GM12878 (cell line): ENCODE data around the gene CARS2. TPM values are rescaled to one million over a fixed set of nuclear protein-coding genes. Genes with fewer than 3 reads are reported as not detected.

Source experiments
- ATAC-seq: fragments of 200-7000 bp; cut with Tn5 transposase; 3 replicates; pipeline ENCODE4 v1.9.1; 2020; ENCODE audit warnings: mild to moderate bottlenecking, moderate library complexity
- BruUV-seq: library from RNA; stranded (reverse); fragments of 400-500 nt; replicated peaks from 2 replicates; lab custom pipeline; 2021; lab: Mats Ljungman, UMichigan
- CTCF ChIA-PET: fragments of 300-600 bp; sonication (Branson Sonifier 250); formaldehyde crosslinking; extraction: SDS; loops from one replicate; lab custom pipeline; 2021; ENCODE audit warnings: inconsistent platforms; lab: Yijun Ruan, JAX
- POLR2A ChIA-PET: fragments of 350-600 bp; formaldehyde crosslinking; extraction: SDS; loops from one replicate; lab custom pipeline; 2021; ENCODE audit warnings: inconsistent platforms; lab: Charles Lee
- RAD21 ChIA-PET: fragments of 300-600 bp; sonication (Branson Sonifier 250); formaldehyde crosslinking; loops from one replicate; lab custom pipeline; 2023; ENCODE audit warnings: antibody characterized with exemption; ENCODE audit not compliant: unreplicated experiment; lab: Charles Lee
- SMC1A ChIA-PET: fragments of 300-600 bp; sonication (Branson Sonifier 250); formaldehyde crosslinking; loops from one replicate; lab custom pipeline; 2023; ENCODE audit not compliant: unreplicated experiment, uncharacterized antibody; lab: Charles Lee
- DNase-seq: peaks from one replicate; pipeline ENCODE4 v3.0.0-alpha.2; 2011; ENCODE audit warnings: low read depth, low spot score
- FAIRE-seq: peaks from 3 replicates; lab custom pipeline; 2011; peaks lifted over from hg19 to GRCh38; lab: Jason Lieb, UNC
- H2AFZ ChIP-seq: 2 replicates; pipeline ENCODE4 v1.6.0; 2011; ENCODE audit warnings: low read depth, low read length, control low read depth; ENCODE audit not compliant: control insufficient read depth
- H3K27ac ChIP-seq: 2 replicates; pipeline ENCODE4 v1.5.1; 2011; ENCODE audit warnings: control low read depth; ENCODE audit not compliant: control insufficient read depth, insufficient read depth
- H3K27me3 ChIP-seq, 2 experiments: replicated peaks in 1 of 2; 2 replicates each; pipeline versions ENCODE4 v1.6.0 to v1.6.1; 2011; ENCODE audit warnings: low read length in 1 of 2; ENCODE audit not compliant: control insufficient read depth in 2 of 2, insufficient read depth in 2 of 2
- H3K36me3 ChIP-seq, 2 experiments: 2 replicates each; pipeline ENCODE4 v1.5.1; 2011; ENCODE audit warnings: low read length in 1 of 2; ENCODE audit not compliant: control insufficient read depth in 2 of 2, insufficient read depth in 2 of 2
- H3K4me1 ChIP-seq: 2 replicates; pipeline ENCODE4 v1.6.1; 2011; ENCODE audit warnings: mild to moderate bottlenecking, low read length, moderate library complexity, mixed read lengths; ENCODE audit not compliant: control insufficient read depth, insufficient read depth
- H3K4me2 ChIP-seq: 2 replicates; pipeline ENCODE4 v1.6.0; 2011; ENCODE audit warnings: control low read depth; ENCODE audit not compliant: control insufficient read depth, insufficient read depth
- H3K4me3 ChIP-seq: fragments of 200-600 bp; sonication (generic); 2 replicates; pipeline ENCODE4 v1.5.1; 2016
- H3K79me2 ChIP-seq: 2 replicates; pipeline ENCODE4 v1.6.0; 2011; ENCODE audit warnings: low read length; ENCODE audit not compliant: control insufficient read depth, insufficient read depth
- H3K9ac ChIP-seq: 2 replicates; pipeline ENCODE4 v1.8.0; 2011; ENCODE audit warnings: low read length, control low read depth, mixed read lengths; ENCODE audit not compliant: control insufficient read depth, insufficient read depth
- H3K9me3 ChIP-seq: replicated peaks from 3 replicates; pipeline ENCODE4 v1.5.1; 2011; ENCODE audit warnings: mild to moderate bottlenecking, low read length; ENCODE audit not compliant: control insufficient read depth, insufficient read depth
- H4K20me1 ChIP-seq: 2 replicates; pipeline ENCODE4 v1.6.0; 2011; ENCODE audit not compliant: control insufficient read depth, insufficient read depth
- ATF2 ChIP-seq: IDR thresholded peaks from 2 replicates; pipeline ENCODE4 v1.6.1; 2012; ENCODE audit warnings: low read length, inconsistent platforms
- CREM ChIP-seq: IDR thresholded peaks from 2 replicates; pipeline ENCODE4 v1.6.1; 2014; ENCODE audit warnings: antibody characterized with exemption, low read depth
- E2F8 ChIP-seq: fragments of 450-650 bp; IDR thresholded peaks from 2 replicates; pipeline ENCODE4 v1.6.1; 2018; ENCODE audit warnings: mild to moderate bottlenecking, low read depth, moderate library complexity; ENCODE audit not compliant: partially characterized antibody
- HCFC1 ChIP-seq: fragments of 150-350 bp; IDR thresholded peaks from 2 replicates; pipeline ENCODE4 v1.6.1; 2014; ENCODE audit warnings: low read length
- MAX ChIP-seq: IDR thresholded peaks from 2 replicates; pipeline ENCODE4 v1.6.1; 2012; ENCODE audit warnings: low read depth, low read length, improper control_type of control experiment
- MYB ChIP-seq: fragments of 150-350 bp; IDR thresholded peaks from 2 replicates; pipeline ENCODE4 v1.6.1; 2014; ENCODE audit warnings: mild to moderate bottlenecking, low read depth, low read length, borderline replicate concordance
- NFIC ChIP-seq: IDR thresholded peaks from 2 replicates; pipeline ENCODE4 v1.6.1; 2012; ENCODE audit warnings: low read depth, mild to moderate bottlenecking, inconsistent platforms, low read length, moderate library complexity
- PML ChIP-seq: IDR thresholded peaks from 2 replicates; pipeline ENCODE4 v1.6.1; 2012; ENCODE audit warnings: low read length, inconsistent platforms
- RAD21 ChIP-seq: IDR thresholded peaks from 2 replicates; pipeline ENCODE4 v1.6.1; 2011; ENCODE audit warnings: mild to moderate bottlenecking, low read depth, low read length, moderate library complexity; ENCODE audit not compliant: insufficient read depth
- RAD51 ChIP-seq: fragments of 450-650 bp; IDR thresholded peaks from 2 replicates; pipeline ENCODE4 v1.6.1; 2016; ENCODE audit warnings: moderate library complexity, mild to moderate bottlenecking, inconsistent platforms
- SP1 ChIP-seq: IDR thresholded peaks from one replicate; pipeline ENCODE4 v1.6.1; 2011; ENCODE audit warnings: low read depth, low read length
- SREBF2 ChIP-seq: IDR thresholded peaks from 2 replicates; pipeline ENCODE4 v1.6.1; 2012; ENCODE audit warnings: mild to moderate bottlenecking, low read length
- TAF1 ChIP-seq: IDR thresholded peaks from 2 replicates; pipeline ENCODE4 v1.6.1; 2011; ENCODE audit warnings: mild to moderate bottlenecking, low read depth, low read length, borderline replicate concordance
- TBL1XR1 ChIP-seq: IDR thresholded peaks from 2 replicates; pipeline ENCODE4 v1.6.1; 2012; ENCODE audit warnings: low read depth, low read length, improper control_type of control experiment
- ZNF384 ChIP-seq: IDR thresholded peaks from 2 replicates; pipeline ENCODE4 v1.6.1; 2012; ENCODE audit warnings: low read depth, mild to moderate bottlenecking, low read length, improper control_type of control experiment, borderline replicate concordance
- ZNF622 ChIP-seq: fragments of 450-650 bp; IDR thresholded peaks from 2 replicates; pipeline ENCODE4 v1.6.1; 2017; ENCODE audit warnings: mild to moderate bottlenecking, inconsistent platforms
- ZZZ3 ChIP-seq: IDR thresholded peaks from 2 replicates; pipeline ENCODE4 v1.6.1; 2011; ENCODE audit warnings: low read depth; ENCODE audit not compliant: control insufficient read depth, insufficient read length
- WGBS: methylation state at CpG from one replicate; pipeline ENCODE4 v1.1.6; 2016; ENCODE audit warnings: low lambda C conversion rate; ENCODE audit not compliant: insufficient replicate concordance, insufficient coverage; ENCODE audit errors: missing lambda C conversion rate; 5-methylcytosine and 5-hydroxymethylcytosine counted together
- in situ Hi-C: fragments of 300-500 bp; cut with MboI; formaldehyde crosslinking; loops from 9 replicates; pipeline ENCODE4 v1.14.3; 2018; ENCODE audit warnings: mixed read lengths
- intact Hi-C: fragments of 100-400 bp; cut with micrococcal nuclease; formaldehyde crosslinking; loops from one replicate; pipeline ENCODE4 v1.14.2; 2022; ENCODE audit not compliant: unreplicated experiment
- polyA plus RNA-seq, 11 experiments: library from polyadenylated mRNA; depleted of rRNA in 4 of 11; unstranded in 6 of 11; stranded (reverse) in 5 of 11; fragments of >200 nt; fragmentation: Nextera tagmentation in 4 of 11; fragmentation: Illumina TruSeq in 1 of 11; extraction: Ambion mirVana in 4 of 11; extraction: Trizol in 1 of 11; gene quantifications; 1 replicate in 1 of 11; 2 replicates in 10 of 11; pipeline versions ENCODE4 v1.2.1 to v1.2.3, GENCODE V29; 2011 to 2016; ENCODE audit warnings: inconsistent platforms in 2 of 11, missing spikeins in 2 of 11, low read depth in 1 of 11
- total RNA-seq, 4 experiments: library from RNA; depleted of rRNA in 3 of 4; stranded (reverse); fragments of >200 nt in 3 of 4; fragmentation: Illumina TruSeq in 1 of 4; extraction: Trizol in 1 of 4; gene quantifications; 2 replicates each; pipeline versions ENCODE4 v1.2.1 to v1.2.3, GENCODE V29; 2013 to 2021

CARS2 gene
- total and polyA plus RNA-seq, 10 of the 15 experiments (the other 5 are each of a cell fraction or from before 2014, with no cell fraction given), result 4.2 to 101 (median 61.5) TPM

GRCh38 chr13:110651271-110651670 lies 54.6 kb downstream of the CARS2 start (continued):
- TF ChIP-seq SREBF2, result no peak
- no peak for TF ChIP-seq NFIC
- TF ChIP-seq HCFC1, result no peak
- TF ChIP-seq RAD21, result no peak
- no peak for TF ChIP-seq TBL1XR1
- TF ChIP-seq MYB, result no peak
- no peak for TF ChIP-seq ZNF622
- no peak for TF ChIP-seq ZZZ3
- no peak for TF ChIP-seq MAX
- TF ChIP-seq TAF1, result no peak
- TF ChIP-seq, all 136 proteins: peak for 0

- ChIA-PET RAD21 (no interaction called here), CTCF (no interaction called here), POLR2A (interaction anchor here (0.6 kb wide), 1 partner anchor 35 kb away, joined by 9 read pairs; the partner anchor contains the start of gene NAXD), SMC1A (interaction anchor here (1.6 kb wide), 1 partner anchor 168 kb away, joined by 3 read pairs; no protein-coding TSS in a partner anchor)
- Histone ChIP-seq H3K4me3 (no peak overlapping the region), H3K27ac (no peak overlapping the region), H3K36me3 (peaks cover 21 to 29% of the 10 kb centered on the region in 2 experiments), H3K9me3 (no peaks in the 10 kb centered on the region), H3K4me2 (no peak overlapping the region), H4K20me1 (no peaks in the 10 kb centered on the region), H3K27me3 (no peaks in the 10 kb centered on the region), H3K4me1 (peaks cover 17% of the 10 kb centered on the region), H3K79me2 (no peaks in the 10 kb centered on the region; the same call in 1 of the 2 replicates), H3K9ac (no peak overlapping the region), H2AFZ (no peak overlapping the region)
- in situ Hi-C loops, result no loop called here
- no peak for DNase-seq
- no peak for ATAC-seq
- BruUV-seq, result no TSS peak
- intact Hi-C loops, result no loop called here
- WGBS, result over 99% methylated on average over 14 of the region's 14 CpGs
- FAIRE-seq, result no peak
- no peak for TF ChIP-seq E2F8
- no peak for TF ChIP-seq MAX
- no peak for TF ChIP-seq CREM
- TF ChIP-seq RAD21, result no peak
- TF ChIP-seq ZNF384, result no peak
- no peak for TF ChIP-seq SP1
- TF ChIP-seq RAD51, result no peak
- TF ChIP-seq ATF2, result no peak
- TF ChIP-seq PML, result no peak
- TF ChIP-seq TBL1XR1, result no peak
Measured at GRCh38 chr13:110650436-110650835, 55.5 kb downstream of the CARS2 start.
